ENCODE measurements around the gene TMEM163.

The TMEM163 gene

DNA sequence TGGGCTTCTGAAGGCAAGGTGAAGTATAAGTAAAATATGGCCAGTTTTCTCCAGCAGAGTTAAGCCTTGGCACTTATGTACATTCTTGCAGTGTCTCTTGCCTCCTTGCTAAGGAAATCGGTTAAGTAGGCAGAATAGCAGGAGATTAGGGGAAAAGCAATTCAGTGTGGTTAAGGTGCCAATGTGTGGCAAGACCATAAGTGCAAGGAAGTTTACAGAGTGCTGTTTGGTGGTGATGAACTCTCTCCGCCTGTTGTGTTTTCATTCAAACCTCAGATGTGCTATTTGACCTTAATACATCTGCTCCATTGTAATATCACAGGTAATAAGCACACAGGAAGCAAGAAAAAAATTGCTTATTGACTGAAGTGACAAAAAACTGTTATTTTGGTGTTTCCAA is 308.8 kb downstream of the TMEM163 start:
- DNase-seq (ENCODE audit: low read depth), result no peak

DNA sequence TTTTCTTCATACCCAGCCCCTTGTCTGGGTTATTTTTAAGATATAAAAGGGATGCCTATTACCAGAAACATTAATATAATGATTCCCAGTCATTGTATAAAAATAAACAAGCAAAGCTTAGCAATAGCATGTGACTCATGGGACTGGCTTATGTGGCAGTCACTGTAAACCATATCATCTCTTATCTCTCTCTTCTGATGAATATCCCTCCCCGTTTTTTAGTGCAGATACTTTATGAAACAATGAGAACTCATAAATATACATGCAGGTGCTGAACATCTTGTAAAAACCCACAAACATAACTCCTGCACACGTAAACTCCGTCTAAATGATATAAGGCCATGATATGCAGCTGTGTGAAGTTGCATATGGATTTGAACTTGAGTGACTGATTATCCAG is 310.0 kb downstream of the TMEM163 start:
- no peak for DNase-seq (ENCODE audit: low read depth)

DNA sequence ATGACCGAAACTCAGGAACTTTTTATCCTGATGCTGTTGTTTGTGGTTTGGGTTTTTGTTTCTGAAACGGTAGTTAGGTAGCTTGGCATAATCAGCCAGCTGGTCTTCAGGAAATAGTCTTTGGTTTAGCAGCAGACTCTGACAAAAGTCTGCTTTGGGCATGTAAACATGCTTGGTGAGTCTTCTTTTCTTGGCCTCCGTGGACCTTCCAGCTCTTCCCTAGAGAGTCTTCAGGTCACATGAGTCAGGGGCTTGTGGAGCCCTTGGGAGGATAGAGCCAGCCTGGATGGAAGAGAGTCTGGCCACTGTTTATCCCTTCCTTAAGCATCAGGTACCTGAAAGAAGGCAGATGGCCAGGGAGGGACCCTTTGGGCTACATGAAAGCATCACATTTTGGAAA is 310.4 kb downstream of the TMEM163 start:
- no peak for DNase-seq (ENCODE audit: low read depth)

DNA sequence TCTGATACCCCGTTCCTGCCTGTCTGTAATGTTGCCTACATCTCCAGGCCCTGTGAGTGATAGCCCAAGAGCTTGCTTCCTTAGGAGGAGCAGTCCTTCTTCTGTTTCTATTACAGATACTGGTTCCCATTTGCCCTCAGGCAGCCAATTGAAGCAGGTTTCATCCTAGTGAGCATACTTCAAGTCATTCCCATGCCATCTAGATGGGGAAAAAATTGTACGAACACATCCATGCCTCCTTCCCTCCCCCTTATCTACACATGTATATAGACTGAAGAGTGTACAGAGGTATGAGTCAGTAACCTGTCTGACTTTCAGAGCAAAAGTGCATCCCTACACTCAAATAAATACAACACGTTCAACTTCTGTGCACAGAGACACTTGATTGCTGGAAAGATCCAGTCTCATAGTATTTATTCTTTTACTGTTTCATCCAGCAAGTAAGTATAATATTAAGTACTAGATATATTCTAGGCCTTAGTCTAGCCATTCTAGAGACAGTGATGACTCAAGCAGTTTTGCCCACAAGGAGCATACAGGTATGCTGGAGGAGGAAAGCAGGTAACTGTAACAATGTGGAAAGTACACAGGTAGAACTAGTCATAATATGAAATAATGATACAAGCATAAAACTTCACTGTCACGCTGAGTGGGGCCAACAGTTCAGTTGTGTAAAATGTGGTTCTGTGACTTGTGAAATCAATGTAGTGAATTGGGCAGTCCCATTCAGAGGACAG is 311.5 kb downstream of the TMEM163 start:
- no peak for DNase-seq (ENCODE audit: low read depth)

DNA sequence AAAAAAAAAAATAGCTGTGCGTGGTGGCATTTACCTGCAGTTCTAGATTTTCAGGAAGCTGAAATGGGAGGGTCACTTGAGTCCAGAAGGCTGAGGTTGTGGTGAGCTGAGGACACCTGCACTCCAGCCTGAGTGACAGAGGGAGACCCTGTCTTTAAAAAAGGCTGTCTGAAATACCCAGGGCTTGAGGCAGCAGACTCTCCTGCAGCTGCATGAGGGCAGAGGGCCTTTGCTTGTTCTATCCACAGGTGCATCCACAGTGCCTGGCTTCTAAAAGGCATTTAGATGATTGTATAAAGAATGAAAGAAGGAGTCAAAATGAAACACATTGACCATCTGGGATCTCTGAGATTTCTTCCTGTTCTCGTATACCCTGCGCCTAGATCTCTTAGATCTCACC is 312.1 kb downstream of the TMEM163 start:
- DNase-seq (ENCODE audit: low read depth), result no peak

DNA sequence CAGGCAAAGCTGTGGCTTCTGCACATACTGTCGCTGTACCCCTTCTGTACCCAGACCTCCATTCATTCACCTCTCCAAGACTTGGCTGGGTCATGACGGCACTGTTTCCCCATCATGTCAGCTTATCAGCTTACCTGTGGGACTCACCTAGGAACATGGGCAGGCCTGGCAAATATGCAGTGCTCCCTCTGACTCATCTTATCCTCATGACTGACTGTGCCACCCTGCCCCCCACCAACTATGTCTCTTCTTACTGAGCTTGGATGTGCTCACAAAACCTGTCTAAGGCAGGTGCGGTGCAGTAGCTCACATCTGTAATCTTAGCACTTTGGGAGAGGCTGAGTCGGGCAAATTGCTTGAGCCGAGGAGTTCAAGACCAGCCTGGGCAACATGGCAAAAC is 312.5 kb downstream of the TMEM163 start:
- DNase-seq (ENCODE audit: low read depth), result no peak
